Loucy (cell line): ENCODE data around the gene TDRD3.

Experiments
- CTCF ChIP-seq: fragments of 200-600 bp; sonication (generic); conservative IDR thresholded peaks from 2 replicates; pipeline ENCODE4 v1.5.1; 2014; ENCODE audit warnings: mild to moderate bottlenecking, antibody characterized with exemption, low read length
- EZH2phosphoT487 ChIP-seq: fragments of 200-600 bp; IDR thresholded peaks from 2 replicates; pipeline ENCODE4 v1.6.1; 2018; ENCODE audit warnings: antibody characterized with exemption, mild to moderate bottlenecking, moderate library complexity, borderline replicate concordance

- TF ChIP-seq CTCF (no peak), EZH2phosphoT487 (no peak)
Observed at GRCh38 chr13:60509601-60510386, 112.8 kb downstream of the TDRD3 start.
